NCI-H2107 (cell line): Measurements from ENCODE around the gene GATA2.

Source experiments
- DNase-seq: peaks from one replicate; lab custom pipeline; 2025; lab: John Stamatoyannopoulos, UW

The GATA2 gene

GRCh38 chr3:128502712-128503111 is 9.7 kb upstream of the GATA2 start:
- no peak for DNase-seq

GRCh38 chr3:128501431-128501830 is 8.4 kb upstream of the GATA2 start:
- no peak for DNase-seq

- DNase-seq = no peak
Observed at GRCh38 chr3:128500556-128500955, 7.6 kb upstream of the GATA2 start.

- no peak for DNase-seq
Observed at GRCh38 chr3:128499724-128500275, 6.8 kb upstream of the GATA2 start.

- DNase-seq = no peak
Observed at GRCh38 chr3:128498901-128499530, 6.0 kb upstream of the GATA2 start.

- DNase-seq = no peak
Observed at GRCh38 chr3:128498127-128498626, 5.2 kb upstream of the GATA2 start.

GRCh38 chr3:128497305-128498126 is 4.5 kb upstream of the GATA2 start:
- peak; percentile 49 for DNase-seq

- DNase-seq = no peak
Observed at GRCh38 chr3:128496602-128497304, 3.8 kb upstream of the GATA2 start.

GRCh38 chr3:128496019-128496601 is 3.1 kb upstream of the GATA2 start:
- no peak for DNase-seq

- no peak for DNase-seq
Observed at GRCh38 chr3:128495435-128495970, 2.5 kb upstream of the GATA2 start.

- no peak for DNase-seq
Observed at GRCh38 chr3:128494367-128494650, 1.3 kb upstream of the GATA2 start.

GRCh38 chr3:128493570-128494366 is 767 bp upstream of the GATA2 start:
- no peak for DNase-seq

GRCh38 chr3:128491941-128492670 is 895 bp downstream of the GATA2 start:
- DNase-seq = no peak

GRCh38 chr3:128491691-128491940 is 1.4 kb downstream of the GATA2 start:
- no peak for DNase-seq

- DNase-seq = no peak
Observed at GRCh38 chr3:128490915-128491690, 1.9 kb downstream of the GATA2 start.

- DNase-seq = no peak
Observed at GRCh38 chr3:128490650-128490914, 2.4 kb downstream of the GATA2 start.

- no peak for DNase-seq
Observed at GRCh38 chr3:128489927-128490649, 2.9 kb downstream of the GATA2 start.

GRCh38 chr3:128489674-128489926 is 3.4 kb downstream of the GATA2 start:
- DNase-seq = no peak

- no peak for DNase-seq
Observed at GRCh38 chr3:128488991-128489673, 3.9 kb downstream of the GATA2 start.
